Measurements from ENCODE around the gene EXO5. TPM values are rescaled to one million over a fixed set of nuclear protein-coding genes. Genes with fewer than 3 reads are reported as not detected.

Gene EXO5, protein sequence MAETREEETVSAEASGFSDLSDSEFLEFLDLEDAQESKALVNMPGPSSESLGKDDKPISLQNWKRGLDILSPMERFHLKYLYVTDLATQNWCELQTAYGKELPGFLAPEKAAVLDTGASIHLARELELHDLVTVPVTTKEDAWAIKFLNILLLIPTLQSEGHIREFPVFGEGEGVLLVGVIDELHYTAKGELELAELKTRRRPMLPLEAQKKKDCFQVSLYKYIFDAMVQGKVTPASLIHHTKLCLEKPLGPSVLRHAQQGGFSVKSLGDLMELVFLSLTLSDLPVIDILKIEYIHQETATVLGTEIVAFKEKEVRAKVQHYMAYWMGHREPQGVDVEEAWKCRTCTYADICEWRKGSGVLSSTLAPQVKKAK
- total RNA-seq, result 6.1 and 10.8 TPM in 2 replicates

DNA sequence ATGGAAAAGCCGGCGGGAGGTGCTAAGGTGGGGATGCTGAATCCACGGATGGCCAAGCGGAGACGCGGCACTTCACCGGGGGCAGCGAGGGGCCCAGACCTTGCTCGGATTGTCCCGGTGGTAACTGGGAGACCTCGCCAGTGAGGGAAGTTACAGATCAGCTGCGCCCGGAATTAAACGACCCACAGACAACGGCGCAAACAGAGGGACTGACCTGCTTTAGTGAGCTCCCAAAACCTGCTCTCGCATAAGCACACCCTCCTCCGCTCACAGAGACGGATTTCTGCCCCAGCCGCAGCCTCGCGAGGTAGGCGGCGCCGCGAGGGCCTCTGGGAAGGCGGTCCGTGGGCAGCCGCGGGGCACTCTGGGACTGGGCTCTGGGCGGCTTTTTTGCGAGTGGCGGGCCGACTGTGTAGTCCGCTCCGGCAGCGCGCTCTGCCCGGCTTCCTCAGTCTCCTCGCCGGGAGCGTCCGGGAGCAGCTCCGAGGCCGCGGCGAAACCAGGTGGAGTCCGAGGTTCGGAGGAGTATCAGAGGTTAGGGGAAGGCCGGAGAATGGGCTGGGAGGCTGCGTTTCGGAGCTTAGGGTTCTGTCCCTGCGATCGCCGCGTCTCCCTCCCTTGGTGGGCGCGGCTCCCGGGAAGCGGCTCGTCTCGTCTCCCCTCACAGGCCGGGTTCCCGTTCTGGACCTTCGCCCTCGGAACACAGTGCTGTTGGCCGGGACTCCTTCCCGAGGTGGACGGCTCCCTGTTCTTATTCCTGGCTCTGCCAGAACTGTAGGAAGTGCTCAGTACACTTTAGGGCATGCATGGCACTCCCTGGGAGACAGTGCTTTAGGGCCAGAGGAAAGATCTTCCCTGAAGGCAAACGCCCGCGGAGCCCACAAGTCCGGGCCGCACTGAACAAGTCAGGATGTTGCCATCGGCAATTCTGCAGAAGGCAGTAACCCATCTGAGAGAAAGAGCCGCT, at the start of gene EXO5:
EXO5 (plus strand) TSS at position 393 of the 967 bp plus-strand sequence. CDS start 5,778 bp downstream, outside the sequence.

DNA sequence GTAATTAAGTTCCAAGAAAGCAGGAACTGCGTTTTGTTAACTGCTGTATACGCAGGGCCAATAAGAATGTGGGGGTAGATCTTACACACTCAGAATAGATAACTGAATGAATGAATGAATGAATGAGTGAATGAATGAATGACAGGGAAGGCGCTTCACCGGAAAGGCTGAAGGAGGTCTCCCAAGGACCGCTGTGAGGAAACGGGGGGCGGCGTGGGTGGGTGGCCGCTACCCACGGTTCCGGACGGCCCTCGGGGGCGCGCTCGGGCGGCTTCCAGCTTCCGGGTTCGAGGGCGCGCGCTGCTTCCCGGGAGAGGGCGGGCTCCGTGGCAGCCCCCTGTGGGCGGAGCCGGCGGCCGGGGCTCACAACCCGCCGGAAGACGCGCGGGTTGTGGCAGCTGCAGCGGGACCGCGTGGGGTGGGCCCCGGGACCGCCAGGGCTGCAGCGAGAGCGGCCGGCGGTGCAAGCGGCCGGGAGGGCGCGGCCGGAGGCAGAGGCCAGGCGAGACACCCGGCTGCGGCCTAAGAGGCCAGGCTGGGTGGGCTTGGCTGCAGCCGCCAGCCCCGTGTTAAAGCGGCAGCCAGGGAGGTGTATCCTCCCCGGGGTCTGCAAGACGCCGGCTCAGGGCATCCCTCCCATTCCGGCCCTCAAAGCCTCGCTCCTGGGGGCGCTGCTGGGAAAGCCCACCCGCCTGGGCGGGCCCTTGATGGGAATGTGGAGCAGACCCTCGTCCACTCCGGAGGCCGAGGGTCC, 31.5 kb upstream of the EXO5 start, which contains the start of gene ZFP69:
ZFP69 (plus strand) TSS at position 367 of the 754 bp plus-strand sequence. CDS start 2,072 bp downstream, outside the sequence.

DNA sequence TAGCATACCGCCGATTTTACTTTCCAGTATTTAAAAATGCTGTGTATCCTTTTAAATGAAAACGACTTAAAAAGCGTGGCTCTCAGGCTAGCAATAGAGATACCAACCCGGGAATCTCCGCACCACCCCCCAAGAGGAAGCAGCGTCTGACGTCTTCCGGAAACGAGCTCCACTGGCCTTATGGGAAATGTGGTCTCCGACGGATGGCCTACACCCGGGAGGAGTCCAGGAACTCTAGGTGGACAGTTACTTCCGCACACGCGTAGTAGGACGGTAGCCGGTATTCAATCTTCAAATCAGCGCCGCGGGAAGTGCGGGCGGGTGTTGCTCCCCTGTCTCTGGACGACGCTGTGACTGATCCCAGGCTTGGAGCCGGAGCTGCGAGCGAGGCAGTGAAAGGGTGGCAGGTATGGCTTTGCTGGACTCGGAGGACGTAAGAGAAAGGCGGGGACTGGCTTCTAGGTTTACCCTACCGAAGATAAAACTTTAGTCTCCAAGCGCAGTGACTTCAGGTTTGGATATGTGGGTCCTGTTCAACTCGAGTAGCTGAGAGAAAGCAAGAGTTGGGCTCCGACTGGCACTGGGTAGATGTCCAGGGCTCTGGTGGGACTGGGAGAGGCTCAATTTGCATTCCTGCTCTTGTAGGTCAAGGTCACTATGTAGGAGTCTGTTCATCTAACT, 23.0 kb downstream of the EXO5 start, which contains the start of gene ZNF684:
ZNF684 (plus strand) TSS at position 257 of the 681 bp plus-strand sequence. CDS start 1,530 bp downstream, outside the sequence.

Other genes starting within 250 kb of the EXO5 start
- 0.53 and 3.5 TPM in 2 replicates for gene COL9A2, start 191.5 kb upstream of the EXO5 start, total RNA-seq
- 21.3 and 22.9 TPM in 2 replicates for gene SMAP2, start 135.0 kb upstream of the EXO5 start, total RNA-seq
- 2.0 and 3.4 TPM in 2 replicates for gene ZFP69B, start 58.3 kb upstream of the EXO5 start, total RNA-seq
- 3.2 and 4.0 TPM in 2 replicates for gene ZFP69, start 31.5 kb upstream of the EXO5 start, total RNA-seq
- gene ZNF684, start 22.9 kb downstream of the EXO5 start, total RNA-seq, result 0.86 and 6.6 TPM in 2 replicates
- gene RIMS3, start 156.9 kb downstream of the EXO5 start, total RNA-seq, result 0.29 TPM in 1 of 2 replicates, not detected in the other
- 34.9 and 40.6 TPM in 2 replicates for gene NFYC, start 182.9 kb downstream of the EXO5 start, total RNA-seq

Measured in myometrial cell (primary cell).